Measurements from ENCODE around the gene ILDR1.

The ILDR1 gene

GRCh38 chr3:122060040-122060698 is 38.1 kb upstream of the ILDR1 start:
- Histone ChIP-seq H3K9me3 (ENCODE audit: control insufficient read depth, insufficient read depth, low read length) (no peaks in the 10 kb centered on the region), H3K4me3 (ENCODE audit: low read length) (no peak overlapping the region), H3K27ac (ENCODE audit: low read depth, low read length) (no peak overlapping the region), H3F3A (ENCODE audit: control insufficient read depth, insufficient read depth) (peaks cover 8% of the 10 kb centered on the region; the same call in 1 of the 2 replicates), H4K20me1 (ENCODE audit: control insufficient read depth, insufficient read depth, low read depth, low read length) (no peaks in the 10 kb centered on the region), H3K9me2 (replicated peaks; ENCODE audit: control insufficient read depth, low read length) (no peaks in the 10 kb centered on the region), H3K36me3 (ENCODE audit: control insufficient read depth, low read length) (peaks cover 13% of the 10 kb centered on the region), H3K79me2 (ENCODE audit: control insufficient read depth, low read length) (peaks cover 32% of the 10 kb centered on the region), H3K4me1 (ENCODE audit: control insufficient read depth, low read length) (peaks cover 40% of the 10 kb centered on the region), H3K27me3 (ENCODE audit: control insufficient read depth, low read length) (no peaks in the 10 kb centered on the region), H3K4me2 (ENCODE audit: low read length) (no peak overlapping the region)
- TF ChIP-seq EZH2phosphoT487 (IDR thresholded peaks at IDR 0.05; ENCODE audit: borderline replicate concordance, low read length) (no peak), CTCF (IDR thresholded peaks at IDR 0.05; ENCODE audit: low read depth, low read length, poor library complexity, severe bottlenecking) (no peak)

GRCh38 chr3:122058294-122058693 is 36.2 kb upstream of the ILDR1 start:
- TF ChIP-seq EZH2phosphoT487 (IDR thresholded peaks at IDR 0.05; ENCODE audit: borderline replicate concordance, low read length) (no peak), CTCF (IDR thresholded peaks at IDR 0.05; ENCODE audit: low read depth, low read length, poor library complexity, severe bottlenecking) (no peak)
- Histone ChIP-seq H3F3A (ENCODE audit: control insufficient read depth, insufficient read depth) (peaks cover 13% of the 10 kb centered on the region; the same call in 1 of the 2 replicates), H3K36me3 (ENCODE audit: control insufficient read depth, low read length) (peaks cover 13% of the 10 kb centered on the region), H3K4me3 (ENCODE audit: low read length) (no peak overlapping the region), H3K9me2 (replicated peaks; ENCODE audit: control insufficient read depth, low read length) (no peaks in the 10 kb centered on the region), H3K79me2 (ENCODE audit: control insufficient read depth, low read length) (peaks cover 25% of the 10 kb centered on the region), H4K20me1 (ENCODE audit: control insufficient read depth, insufficient read depth, low read depth, low read length) (no peaks in the 10 kb centered on the region), H3K27ac (ENCODE audit: low read depth, low read length) (no peak overlapping the region), H3K4me1 (ENCODE audit: control insufficient read depth, low read length) (peaks cover 40% of the 10 kb centered on the region), H3K4me2 (ENCODE audit: low read length) (no peak overlapping the region), H3K27me3 (ENCODE audit: control insufficient read depth, low read length) (no peaks in the 10 kb centered on the region), H3K9me3 (ENCODE audit: control insufficient read depth, insufficient read depth, low read length) (no peaks in the 10 kb centered on the region)

- H3K36me3 ChIP-seq (ENCODE audit: control insufficient read depth, low read length), result peaks cover 13% of the 10 kb centered on the region
- H3K4me1 ChIP-seq (ENCODE audit: control insufficient read depth, low read length), result peaks cover 45% of the 10 kb centered on the region
- no peak overlapping the region for H3K4me2 ChIP-seq (ENCODE audit: low read length)
- no peak overlapping the region for H3K4me3 ChIP-seq (ENCODE audit: low read length)
- no peaks in the 10 kb centered on the region for H3K9me3 ChIP-seq (ENCODE audit: control insufficient read depth, insufficient read depth, low read length)
- no peaks in the 10 kb centered on the region for H3K27me3 ChIP-seq (ENCODE audit: control insufficient read depth, low read length)
- no peaks in the 10 kb centered on the region for H3K9me2 ChIP-seq (replicated peaks; ENCODE audit: control insufficient read depth, low read length)
- H3K27ac ChIP-seq (ENCODE audit: low read depth, low read length), result no peak overlapping the region
- TF ChIP-seq EZH2phosphoT487 (IDR thresholded peaks at IDR 0.05; ENCODE audit: borderline replicate concordance, low read length) (no peak), CTCF (IDR thresholded peaks at IDR 0.05; ENCODE audit: low read depth, low read length, poor library complexity, severe bottlenecking) (no peak)
- H3K79me2 ChIP-seq (ENCODE audit: control insufficient read depth, low read length), result peaks cover 25% of the 10 kb centered on the region
- peaks cover 13% of the 10 kb centered on the region; the same call in 1 of the 2 replicates for H3F3A ChIP-seq (ENCODE audit: control insufficient read depth, insufficient read depth)
- H4K20me1 ChIP-seq (ENCODE audit: control insufficient read depth, insufficient read depth, low read depth, low read length), result no peaks in the 10 kb centered on the region
Observed at GRCh38 chr3:122057671-122058070, 35.6 kb upstream of the ILDR1 start.

Data from DOHH2 (cell line).